GM19397 (cell line): ENCODE results near the gene TBXA2R.
"Not testable (repeated sequence)": the region's sequence is repeated elsewhere in the genome, so short reads cannot be mapped to it uniquely, and the experiment has no call there.

ENCODE experiments used
- ATAC-seq: cut with Tn5 transposase; IDR thresholded peaks from one replicate; pipeline ENCODE4 v1.9.1; 2021; ENCODE audit warnings: mild to moderate bottlenecking, moderate library complexity; ENCODE audit not compliant: unreplicated experiment

TBXA2R gene

DNA sequence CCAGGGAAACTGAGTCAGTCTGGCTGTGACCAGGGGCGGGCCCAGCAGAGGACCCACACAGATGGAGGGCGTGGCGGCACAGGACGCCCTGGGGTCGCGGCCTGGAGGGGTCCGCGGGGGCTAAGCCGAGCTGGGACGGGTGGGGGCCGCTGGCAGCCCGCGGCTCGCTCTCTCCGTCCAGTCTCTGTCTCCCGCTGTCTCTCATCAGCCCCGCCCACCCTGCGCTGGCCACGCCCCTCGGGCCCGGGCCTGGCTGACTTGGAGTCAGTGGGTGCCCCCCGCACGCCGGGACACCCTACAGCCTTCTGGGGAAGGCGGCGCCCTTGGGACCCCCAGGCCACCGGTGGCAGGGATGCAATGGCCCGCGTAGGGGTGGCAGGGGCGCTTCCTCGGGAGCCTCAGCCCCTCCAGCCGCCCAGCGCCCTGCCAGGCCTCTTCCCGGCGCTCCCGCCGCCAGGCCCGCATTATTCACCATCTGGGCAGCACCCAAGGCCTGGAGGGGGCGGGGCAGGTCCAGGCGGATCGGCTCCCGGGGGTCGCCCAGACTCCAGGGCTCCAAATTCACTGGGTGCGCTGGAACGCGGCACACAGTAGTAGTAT, at the start of gene TBXA2R:
Gene TBXA2R, minus strand, starts transcription at position 186 of the 600 bp plus-strand sequence. CDS start 6,241 bp downstream, outside the sequence.
- ATAC-seq = no peak

DNA sequence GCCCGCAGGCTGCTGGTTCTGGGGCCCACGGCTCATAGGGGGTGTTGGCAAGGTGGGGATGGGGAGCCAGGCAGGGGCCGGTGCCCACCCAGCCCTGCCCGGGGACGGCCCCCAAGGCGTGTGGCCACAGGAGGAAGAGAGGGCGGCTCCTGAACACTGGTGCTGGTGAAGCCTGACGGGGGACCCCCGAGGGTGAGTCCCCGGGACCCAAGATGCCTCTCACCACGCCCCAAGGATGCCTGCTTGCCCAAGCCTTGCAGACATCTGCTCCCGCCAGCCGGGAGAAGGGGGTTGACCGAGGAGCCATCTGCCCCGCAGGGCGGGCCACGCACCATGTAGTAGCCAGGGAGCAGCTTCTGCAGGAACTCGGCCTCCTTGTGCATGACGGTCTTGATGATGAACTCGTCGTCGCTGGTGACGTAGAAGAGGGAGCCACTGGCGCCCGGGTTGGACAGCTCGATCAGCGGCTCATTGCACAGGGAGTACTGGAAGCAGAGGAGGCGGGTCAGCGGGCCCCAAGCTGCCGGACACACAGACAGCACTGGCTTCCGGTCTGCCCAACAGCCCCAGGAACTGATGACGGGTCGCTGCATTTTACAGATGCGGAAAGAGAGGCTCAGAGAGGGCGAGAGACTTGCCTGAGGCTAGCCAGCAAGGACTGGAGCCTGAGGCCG, 49.5 kb upstream of the TBXA2R start:
- no peak for ATAC-seq

DNA sequence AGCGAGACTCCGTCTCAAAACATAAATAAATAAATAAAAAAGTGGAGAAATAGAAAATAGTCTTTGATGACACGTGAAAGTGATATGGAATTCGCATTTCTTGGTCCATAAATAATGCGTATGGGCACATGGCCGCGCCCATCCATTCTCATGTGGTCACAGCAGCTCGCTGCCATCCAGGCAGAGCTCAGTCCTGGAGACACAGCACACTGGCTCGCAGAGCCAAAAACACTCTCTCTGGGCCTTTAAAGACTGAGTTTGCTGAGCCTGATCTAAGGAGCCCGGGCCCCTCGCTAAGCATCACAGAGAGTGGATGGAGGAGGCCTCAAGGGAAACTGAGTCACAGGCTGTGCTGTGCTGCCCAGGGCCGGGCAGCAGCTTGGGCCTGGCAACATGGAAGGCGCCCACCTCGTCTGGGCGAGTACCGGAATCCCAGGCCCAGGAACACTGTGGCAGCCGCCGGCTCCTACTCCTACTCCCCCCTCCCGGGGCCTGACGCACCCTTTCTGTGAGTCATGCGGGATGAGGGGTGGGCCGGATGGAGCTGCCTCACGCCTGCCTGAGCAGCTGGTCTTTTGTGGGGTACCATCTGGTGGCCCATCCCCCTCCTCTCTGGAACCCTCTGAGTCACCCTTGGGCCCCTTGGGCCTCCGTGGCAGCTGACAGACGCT, 48.9 kb upstream of the TBXA2R start:
- no peak for ATAC-seq

DNA sequence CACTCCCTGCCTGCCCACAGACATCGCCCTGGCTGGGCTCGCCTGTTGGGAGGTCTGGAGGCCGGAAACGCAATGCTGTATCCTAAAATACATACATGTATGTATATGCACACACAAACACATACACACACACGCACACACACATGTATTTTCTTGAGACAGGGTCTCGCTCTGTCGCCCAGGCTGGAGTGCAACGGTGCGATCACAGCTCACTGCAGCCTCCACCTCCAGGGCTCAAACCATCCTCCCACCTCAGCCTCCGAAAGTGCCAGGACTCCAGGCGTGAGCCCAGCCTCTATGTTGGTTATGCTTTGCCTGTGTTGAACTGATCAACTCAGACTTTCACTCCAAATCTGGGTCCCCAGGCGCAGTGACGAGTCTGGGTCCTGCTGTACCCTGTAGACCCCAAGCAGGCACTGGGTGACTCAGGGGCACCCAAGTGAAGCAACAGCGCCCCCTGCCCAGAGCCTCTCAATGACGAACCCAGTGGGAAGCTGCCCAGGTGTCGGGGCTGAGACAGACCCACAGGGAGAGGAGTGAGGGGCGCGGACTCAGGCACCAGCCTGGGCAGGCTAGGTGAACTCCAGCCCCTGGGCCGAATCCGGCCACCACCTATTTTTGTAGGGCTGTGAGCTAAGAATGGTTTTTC, 47.3 kb upstream of the TBXA2R start:
- ATAC-seq = no peak

DNA sequence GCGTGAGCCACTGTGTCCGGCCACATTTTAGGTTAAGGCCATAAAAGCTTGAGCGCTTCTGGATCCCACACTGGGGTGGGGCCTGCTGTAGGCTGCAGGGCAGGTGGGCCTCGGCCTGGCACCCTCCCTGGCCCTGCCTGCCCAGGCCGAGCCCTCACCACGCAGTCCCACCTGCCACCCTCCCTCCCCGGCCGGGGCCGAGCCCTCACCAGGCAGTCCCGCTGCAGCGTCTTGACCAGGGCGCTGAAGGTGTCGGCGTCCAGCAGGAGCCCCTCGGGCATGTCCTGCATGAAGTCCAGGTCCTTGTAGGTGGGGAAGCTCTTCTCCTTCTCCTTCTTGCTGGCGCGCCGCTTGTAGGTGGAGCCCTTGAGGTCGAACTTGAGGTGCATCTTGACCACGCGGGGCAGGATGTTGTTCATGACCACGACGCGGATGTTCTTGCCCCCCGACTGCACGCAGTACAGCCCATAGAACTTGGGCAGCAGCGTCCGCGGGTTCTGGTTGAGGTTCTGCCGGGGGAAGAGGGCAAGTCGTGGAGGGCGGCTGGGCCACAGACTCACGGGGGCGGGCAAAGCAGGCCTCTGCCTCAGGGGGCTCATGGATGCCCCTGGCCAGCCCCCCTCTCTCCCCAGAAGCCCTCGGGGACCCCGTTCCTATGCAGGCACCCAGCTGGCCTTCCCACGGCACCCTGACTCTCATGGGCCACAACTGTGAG, 46.6 kb upstream of the TBXA2R start:
- no peak for ATAC-seq

DNA sequence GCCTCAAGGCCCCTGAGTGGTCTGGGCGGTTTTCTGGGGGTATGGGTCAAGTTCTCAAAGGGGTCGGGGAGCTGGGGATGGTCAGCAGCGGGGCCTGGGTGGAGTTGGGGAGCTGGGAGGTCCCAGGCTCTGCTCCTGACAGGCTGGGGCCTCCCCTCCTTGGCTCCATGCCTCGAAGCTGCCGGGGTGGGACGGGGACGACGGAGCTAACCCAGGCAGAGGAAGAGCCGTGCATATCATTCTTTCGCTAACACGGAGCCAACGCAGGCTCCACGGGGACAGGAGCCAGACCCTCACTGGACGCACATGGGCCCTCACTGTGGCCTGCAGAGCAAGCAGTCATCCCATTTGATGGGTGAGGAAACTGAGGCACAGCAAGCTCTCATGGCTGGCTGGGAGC, 45.7 kb upstream of the TBXA2R start:
- no peak for ATAC-seq

DNA sequence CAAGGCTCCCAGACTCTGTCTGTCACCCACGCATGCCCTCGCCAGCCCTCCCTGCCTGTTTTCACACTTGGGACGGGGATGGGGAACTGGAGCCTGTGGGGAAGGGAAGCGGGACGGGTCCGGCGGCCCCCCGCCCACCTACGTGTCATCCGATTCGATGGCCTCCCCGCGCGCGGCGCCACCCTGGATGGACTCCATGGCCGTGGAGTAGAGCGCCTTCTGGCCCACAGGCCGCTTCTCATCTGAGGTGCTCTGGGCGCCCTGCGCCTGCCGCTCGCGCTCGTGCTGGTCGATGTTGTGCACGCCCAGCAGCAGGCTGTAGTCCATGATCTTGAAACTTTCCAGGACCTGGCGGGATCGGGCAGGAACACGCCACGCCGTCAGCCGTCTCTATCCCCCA, 45.0 kb upstream of the TBXA2R start:
- ATAC-seq = no peak

DNA sequence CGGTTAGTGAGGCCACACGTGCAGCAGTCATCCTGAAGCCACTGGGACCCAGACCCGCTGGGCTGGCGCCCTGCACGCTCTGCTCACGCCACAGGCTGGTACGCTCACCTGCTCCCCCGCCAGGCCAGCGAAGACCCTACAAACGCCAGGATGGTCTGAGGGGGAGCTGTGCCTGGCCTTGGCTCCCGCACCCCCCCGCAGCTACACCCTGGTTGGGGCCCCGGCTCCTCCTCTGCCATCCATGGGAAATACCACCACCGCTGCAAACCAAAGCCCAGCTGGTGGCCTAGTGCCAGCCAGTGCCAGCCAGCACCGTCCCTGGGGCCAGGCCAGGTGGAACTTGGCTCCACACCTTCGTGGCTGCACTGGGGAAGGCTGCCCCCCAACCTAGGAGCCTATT, 43.2 kb upstream of the TBXA2R start:
- no peak for ATAC-seq

DNA sequence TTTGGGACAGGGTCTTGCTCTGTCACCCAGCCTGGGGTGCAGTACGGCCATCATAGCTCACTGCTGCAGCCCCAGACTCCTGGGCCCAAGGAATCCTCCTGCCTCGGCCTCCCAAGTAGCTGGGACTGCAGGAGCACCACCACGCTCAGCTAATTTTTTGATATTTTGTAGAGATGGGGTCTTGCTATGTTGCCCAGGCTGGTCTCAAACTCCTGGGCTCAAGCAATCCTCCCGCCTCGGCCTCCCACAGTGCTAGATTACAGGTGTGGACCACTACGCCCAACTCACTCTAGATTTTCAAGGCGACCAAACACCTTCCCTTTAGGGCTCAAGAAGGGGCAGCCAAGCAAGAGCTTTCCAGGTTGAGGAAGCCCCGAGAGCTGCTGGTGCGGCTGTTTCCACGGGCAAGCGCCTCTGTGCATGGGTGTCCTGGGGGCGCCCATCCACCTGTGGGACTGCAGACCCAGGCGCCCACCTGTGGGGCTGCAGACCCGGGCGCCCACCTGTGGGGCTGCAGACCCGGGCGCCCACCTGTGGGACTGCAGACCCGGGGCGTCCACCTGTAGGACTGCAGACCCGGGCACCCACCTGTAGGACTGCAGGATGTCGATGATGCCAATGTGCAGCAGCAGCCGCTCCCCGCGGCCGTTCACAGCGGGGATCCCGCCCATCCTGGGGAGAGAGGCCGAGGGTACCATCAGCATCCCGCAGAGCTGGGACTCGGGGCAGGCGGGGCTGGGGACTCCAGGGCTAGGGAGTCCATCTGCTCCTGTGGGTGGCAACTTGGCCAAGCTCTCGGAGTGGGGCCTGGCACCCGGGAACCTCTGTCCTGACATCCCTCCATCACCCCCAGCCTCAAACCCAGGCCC, 41.6 kb upstream of the TBXA2R start:
- no peak for ATAC-seq

DNA sequence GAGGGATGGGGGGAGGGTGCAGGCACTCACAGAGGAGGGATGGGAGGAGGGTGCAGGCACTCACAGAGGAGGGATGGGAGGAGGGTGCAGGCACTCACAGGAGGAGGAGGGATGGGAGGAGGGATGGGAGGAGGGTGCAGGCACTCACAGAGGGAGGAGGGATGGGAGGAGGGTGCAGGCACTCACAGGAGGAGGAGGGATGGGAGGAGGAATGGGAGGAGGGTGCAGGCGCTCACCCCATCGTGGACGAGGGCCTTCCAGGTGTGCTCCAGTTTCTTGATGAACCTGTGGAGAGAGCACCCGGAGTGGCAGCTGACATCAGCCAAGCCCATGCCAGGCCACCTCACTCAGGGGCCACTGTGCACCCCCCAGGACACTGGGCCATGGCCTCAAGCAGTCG, 40.4 kb upstream of the TBXA2R start:
- not testable (repeated sequence) for ATAC-seq

DNA sequence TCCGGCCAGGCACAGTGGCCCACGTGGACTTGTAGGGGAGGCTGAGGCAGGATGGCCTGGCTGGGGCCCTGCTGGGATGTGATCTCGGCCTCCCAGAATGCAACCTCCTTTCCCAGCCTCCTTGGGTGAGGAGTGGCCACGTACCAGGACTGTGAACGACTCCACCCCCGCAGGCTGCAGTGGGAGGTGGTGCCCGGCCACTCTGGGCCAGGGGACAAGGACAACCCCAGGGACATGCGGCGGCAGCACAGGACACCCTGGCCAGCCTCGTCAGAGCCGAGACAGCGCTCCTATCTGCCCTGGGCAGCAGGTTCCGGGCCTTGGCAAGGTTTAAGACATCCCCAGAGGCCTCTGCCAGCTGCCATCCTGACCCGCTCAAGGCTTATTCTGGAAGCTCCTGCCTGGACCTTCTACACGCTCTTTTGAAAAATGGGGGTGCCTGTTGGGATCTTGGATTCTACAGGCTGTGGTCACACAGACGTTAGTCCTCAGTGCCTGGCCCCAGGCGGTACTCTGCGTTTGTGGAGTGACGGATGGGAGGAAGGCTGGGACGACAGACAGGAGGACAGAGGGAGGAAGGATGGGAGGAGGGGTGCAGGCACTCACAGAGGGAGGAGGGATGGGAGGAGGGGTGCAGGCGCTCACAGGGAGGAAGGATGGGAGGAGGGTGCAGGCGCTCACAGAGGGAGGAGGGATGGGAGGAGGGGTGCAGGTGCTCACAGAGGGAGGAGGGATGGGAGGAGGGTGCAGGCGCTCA, 39.8 kb upstream of the TBXA2R start:
- no peak for ATAC-seq

DNA sequence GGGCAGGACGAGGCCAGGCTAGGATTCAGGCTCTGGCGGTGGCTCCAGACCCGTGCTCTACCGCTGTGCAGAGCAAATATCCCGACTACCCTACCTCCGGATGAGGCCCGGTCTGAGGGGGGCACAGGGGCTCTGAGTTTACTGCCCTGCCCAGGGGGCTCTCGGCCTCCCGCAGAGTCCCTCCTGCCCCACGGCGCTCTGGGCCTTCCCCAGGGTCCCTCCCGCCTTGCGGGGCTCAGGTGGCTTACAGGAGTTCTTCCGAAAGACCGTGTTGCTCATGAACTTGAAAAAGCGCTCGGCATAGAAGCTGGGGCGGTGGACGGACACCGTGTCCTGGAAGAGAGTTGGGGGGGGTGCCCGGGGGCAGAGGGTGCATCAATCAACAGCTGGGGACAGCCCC, 39.1 kb upstream of the TBXA2R start:
- no peak for ATAC-seq

DNA sequence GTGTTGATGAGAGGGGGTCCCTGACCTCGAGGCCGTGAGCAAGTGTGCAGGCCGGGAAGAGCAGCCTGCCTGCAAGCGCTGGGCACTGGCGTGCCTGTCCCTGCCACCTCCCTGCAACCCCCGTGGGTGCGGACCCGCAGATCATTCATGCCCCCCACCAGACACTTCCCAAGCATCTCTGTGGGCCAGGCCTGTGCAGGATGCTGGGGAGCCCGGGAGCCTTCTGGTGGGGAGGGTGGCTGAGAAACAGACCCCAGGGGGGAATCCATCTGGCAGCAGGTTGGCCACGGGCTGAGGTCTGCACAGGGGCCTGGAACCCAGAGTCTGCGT, 38.4 kb upstream of the TBXA2R start:
- no peak for ATAC-seq

DNA sequence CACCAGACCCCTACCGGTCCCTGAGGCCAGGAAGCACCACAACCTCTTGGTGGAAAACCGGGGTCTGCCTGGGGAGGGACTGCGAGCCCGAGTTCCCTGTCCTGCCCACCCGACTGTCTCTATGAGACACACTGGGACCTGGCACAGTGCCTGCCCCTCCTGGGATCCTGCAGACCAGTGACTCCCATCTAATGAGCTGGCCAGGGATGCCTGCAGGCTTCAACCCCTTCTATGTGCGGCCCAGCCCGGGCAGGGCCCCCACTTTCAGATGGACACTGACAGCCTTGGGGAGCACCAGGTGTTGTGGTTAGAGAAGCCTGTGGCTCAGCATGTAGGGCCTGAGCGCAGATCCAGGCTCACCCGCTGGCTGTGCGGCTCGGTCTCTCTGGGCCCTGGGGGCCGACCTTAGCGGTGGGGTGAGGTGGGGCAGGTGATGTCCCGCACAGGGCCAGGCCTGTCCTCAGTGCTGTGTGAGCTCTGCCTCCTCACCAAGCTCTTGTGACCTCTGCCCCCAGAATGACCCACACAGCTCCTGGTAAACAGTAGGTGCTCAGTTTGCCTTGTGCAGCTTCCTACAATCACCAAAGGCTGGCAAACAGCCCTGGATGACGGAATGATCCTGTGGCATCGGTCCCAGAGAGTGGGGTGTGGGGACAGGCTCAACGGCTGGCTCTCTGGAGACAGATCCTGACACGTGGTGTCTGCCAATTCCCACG, 37.8 kb upstream of the TBXA2R start:
- ATAC-seq = no peak

DNA sequence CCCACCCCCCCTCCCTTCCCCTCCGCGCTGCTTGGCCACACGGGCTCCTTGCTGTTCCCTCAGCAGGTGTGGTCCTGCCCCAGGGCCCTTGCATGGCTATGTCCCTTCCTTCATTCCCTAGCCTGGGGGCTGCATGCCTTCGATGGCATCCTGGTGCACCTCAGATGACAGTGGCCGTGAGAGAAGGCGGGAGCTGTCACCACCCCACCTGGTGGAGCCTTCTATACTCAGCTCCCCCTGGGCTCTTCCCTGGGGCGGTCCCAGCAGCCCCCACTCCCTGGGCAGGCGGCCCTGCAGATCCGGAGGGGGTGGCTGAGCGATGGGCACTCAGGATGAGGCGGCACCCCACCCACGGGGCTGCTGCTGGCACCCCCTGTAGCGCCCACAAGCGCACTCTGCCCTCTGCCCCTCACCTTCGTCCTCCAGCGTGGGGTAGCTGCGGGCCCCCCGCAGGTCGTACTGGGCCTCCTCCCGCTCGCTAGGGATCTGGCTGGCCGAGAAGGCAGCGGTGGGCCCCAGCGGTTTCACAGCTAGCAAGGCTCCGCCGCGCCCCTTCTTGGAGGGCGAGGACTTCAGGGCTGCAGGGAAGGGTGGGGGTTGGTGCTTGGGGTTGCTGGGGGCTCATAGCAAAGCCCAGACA, 37.1 kb upstream of the TBXA2R start:
- ATAC-seq = no peak

DNA sequence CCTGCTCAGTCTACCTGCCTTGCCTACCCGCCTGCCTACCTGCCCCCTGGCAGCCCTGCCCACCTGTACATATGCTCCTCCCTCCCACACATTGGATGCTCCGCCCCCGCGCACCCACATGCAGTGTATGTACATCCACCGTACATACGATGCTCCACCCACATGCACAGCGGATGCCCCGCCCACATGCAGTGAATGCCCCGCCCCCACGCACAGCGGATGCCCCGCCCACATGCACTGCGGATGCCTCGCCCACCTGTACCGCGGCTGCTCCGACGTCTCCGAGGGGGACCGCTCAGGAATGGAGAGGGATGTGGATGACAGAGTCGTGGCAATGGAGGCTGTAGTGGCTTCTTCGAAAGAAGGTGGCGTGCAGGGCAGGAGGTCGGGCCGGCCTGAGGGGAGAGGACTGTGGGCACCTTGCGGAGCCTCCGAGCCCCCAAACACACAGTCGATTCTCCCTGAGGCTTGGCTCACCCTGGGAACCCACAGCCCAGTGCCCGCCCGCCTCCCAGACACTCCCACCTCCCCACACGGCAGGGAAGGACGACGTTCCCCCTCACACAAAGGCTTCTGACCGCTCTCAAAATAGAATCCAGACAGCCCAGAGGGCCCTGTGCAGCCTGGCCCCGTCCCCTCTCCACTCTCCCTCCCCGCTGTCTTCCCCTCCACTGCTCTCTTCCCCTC, 36.5 kb upstream of the TBXA2R start:
- no peak for ATAC-seq

DNA sequence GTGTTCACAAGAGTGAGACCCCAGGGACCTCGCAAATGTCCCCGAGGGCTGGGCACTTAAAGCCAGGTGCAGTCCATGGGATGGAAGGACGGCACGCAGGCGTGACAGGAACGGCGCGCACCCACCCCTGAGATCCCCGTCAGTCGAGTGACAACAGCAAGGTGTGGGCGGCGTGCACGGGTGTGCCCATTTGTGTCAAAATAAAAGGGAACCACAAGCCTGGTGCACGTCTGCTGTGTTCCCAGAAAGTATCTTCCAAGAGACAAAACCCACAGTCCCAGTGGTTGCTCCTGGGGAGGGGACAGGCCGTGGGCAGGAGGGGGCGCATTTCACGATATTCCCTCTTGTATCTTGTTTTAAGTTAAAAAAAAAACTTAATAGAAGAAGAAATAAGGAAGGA, 35.6 kb upstream of the TBXA2R start:
- no peak for ATAC-seq
